SH-SY5Y (cell line): ENCODE results near the gene C6orf163.

Experiments
- GATA2 ChIP-seq: IDR thresholded peaks from 2 replicates; pipeline ENCODE4 v1.6.1; 2011; ENCODE audit warnings: mild to moderate bottlenecking, low read depth, low read length
- GATA3 ChIP-seq: IDR thresholded peaks from 2 replicates; pipeline ENCODE4 v1.6.1; 2011; ENCODE audit warnings: low read depth, mild to moderate bottlenecking, low read length, moderate library complexity

C6orf163 gene

DNA sequence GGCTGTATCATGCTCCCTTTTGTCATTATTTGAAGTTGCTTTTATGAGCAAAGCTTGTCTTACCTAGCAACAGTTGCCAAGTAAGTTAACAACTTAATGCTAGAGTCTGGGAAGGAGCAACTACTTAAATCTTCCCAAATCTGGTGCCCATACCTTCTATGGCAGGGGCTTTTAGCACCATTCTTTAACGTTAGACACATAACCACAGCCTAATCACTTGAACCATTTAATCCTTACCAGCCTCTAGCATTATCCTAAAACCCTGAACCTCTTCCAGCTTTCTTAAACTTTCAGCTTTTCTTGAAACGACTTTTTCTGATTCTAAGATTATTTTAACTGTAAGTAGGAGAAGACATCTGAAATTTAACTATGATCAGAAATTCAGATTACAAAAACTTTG, at the start of gene C6orf163:
TSS of gene C6orf163 (plus strand) at position 83 of the 400 bp plus-strand sequence. CDS start at position 370, 287 bp downstream.
- no peak for TF ChIP-seq GATA3
- no peak for TF ChIP-seq GATA2

DNA sequence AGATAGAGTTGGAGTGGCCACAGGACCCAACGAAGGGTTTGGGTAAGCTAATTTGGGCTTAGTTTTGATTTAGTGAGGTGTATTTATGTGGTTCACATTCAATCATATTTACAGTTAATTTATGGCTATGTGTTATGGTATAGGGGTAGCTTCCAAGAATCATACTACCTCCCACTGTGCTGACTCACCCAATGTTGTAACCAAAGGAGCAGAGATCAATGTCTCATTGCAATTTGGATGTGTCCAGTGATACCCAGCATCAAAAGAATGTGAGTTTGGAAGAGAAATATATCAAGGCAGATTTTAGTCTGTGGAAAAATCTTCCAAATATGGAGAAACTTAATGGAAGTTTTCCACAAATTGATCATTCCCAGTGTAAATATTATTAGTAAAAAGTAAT, 47.5 kb upstream of the C6orf163 start:
- TF ChIP-seq GATA3, result no peak
- no peak for TF ChIP-seq GATA2

DNA sequence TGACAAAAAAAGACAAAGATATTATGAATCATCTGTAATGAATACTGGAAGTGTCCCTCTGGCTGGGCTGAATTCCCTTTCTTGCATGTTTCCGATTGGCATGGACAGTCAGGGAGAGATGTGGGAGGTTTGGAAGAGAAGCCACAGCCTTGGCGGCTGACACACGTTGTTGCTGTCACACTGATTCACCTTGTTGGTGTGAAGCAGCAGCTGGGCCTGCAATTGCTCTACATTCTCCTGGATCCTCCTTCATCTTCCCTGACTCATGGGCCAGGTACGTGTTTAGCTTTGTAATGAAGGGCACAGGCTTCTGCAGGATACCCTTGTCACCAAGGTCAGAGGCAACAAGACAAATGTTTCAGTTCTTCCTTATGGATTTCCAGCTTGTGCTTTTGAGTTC, 35.6 kb upstream of the C6orf163 start:
- TF ChIP-seq GATA3, result no peak
- TF ChIP-seq GATA2, result no peak

GRCh38 chr6:87312860-87313259, 31.8 kb upstream of the C6orf163 start:
- TF ChIP-seq GATA2, result no peak
- no peak for TF ChIP-seq GATA3

DNA sequence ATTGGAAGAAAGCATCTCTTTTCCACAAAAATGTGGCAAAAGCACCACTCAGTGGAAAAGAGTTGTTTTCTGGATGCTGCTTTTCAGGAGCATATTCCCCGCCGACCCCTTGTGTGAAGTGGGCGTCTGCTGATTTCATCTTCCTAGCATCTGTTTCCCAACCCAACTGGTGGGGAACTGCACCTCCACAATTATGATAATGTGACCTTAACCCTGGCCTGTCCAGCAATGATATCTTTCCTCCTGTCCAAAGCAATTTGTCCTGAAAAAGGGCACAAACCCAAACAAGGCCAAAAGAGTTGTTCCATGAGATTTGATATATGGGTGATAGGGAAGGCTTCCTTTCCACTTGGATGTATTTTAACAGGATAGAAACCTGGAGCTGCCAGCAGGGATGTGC, 29.5 kb upstream of the C6orf163 start:
- TF ChIP-seq GATA2 (no peak; the same call in 1 of the 2 replicates), GATA3 (no peak)

DNA sequence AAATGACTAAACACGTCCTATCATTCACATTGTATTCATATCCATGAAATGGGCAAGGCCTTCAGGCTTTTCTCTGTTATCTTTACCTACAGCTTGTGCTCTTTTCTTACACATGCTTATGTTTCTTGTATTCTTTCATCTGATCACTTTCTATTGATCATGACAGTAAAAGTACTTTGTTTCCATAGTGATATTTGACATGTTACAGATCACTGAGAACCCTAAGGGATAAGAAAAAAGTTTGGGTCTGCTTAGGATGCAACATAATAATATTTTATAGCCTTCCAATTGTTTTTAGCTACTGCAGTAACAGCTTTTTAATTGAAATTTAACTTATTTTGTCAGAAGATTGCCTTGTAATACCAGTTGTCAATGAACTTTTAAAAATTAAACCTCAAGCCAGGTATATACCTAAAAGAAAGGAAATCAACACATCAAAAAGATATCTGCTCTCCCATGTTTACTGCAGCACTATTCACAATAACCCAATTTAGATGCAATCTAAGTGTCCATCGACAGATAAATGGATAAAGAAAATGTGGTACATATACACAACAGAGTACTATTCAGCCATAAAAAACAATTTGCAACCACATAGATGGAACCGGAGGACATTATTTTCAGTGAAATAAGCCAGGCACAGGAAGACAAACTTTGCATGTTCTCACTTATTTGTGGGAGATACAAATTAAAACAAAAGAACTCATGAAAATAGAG, 25.2 kb upstream of the C6orf163 start:
- TF ChIP-seq GATA2 (no peak), GATA3 (peak; percentile 55; the same call in 1 of the 2 replicates)

DNA sequence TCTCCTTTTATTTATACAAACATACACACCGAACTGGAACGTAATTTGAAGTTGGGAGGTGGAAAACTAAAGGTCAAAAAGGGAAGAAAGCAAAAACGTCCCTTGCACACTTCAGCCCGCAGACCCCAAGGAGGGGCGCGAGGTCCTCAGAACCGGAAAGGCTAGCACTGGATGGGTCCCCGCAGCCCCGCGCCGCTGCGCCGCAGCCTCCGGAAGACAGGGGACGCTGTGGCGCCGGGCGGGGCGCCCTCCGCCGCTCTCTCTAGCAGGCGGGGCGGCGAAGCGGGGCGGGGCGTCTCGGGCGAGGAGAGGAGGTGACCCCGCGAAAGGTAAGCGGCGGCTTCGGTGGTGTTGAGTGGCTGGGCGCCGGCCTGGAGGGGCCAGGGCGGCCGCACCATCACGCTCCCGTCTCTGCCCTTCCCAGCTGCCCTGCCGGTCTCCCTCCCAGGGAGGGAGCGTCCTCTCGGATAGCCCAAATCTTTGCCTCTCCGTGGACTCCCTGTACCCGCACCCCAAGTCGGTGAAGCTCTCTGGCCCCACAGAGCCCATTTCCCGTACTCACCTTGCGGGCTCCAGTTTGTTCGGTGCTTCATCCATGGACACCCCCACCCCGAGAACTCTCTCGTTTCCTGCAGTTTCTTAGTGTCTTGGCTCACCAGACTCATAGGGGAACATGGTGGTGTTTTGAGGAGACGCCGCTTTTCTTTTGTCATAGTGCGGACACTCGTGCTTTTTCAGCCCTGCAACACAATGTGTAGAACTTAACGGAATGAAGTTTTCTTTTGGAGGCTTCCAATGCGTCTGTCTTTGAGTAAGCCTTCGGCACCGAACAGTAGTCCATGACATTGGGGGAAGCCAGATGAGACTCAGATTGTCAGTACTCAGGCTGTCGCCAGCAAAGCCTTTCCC, 22.1 kb upstream of the C6orf163 start, which contains the start of gene SMIM8:
TSS of gene SMIM8 (plus strand) at position 285 of the 909 bp plus-strand sequence. CDS start 14,444 bp downstream, outside the sequence.
- TF ChIP-seq GATA3 (no peak), GATA2 (no peak)

DNA sequence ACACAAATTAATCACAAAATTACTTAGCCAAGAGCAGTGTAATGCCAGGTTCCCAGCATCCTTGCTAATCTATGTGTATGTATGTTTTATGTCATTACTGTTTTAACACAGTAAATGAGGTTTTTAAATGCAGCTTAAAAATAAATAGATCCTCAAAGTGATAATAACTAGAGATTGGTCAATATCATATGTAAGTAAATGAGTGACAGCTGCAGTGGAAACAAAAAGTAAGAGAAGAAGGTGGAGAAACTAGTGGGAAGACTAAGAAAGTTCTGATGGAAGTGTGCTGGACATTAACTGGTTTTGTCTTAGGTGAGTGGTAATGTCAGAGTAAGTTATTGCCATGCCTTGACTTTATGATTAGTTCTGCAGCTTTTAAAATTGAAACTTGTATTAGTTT, 13.7 kb upstream of the C6orf163 start:
- TF ChIP-seq GATA2 (no peak), GATA3 (no peak)

DNA sequence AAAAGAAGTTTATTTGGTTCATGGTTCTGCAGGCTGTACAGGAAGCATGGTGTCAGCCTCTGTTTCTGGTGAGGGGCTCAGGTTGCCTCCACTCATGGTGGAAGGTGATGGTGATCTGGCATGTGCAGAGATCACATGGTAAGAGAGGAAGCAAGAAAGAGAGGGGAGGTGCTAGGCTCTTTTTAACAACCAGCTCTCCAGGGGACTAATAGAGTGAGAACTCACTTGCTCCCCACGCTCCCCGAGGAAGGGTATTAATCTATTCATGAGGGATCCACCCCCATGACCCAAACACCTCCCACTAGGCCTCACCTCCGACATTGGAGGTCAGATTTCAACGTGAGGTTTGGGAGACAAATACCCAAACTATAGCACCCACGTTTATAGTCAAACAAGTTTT, 11.6 kb upstream of the C6orf163 start:
- TF ChIP-seq GATA2 (no peak), GATA3 (no peak)

- TF ChIP-seq GATA2 (no peak), GATA3 (no peak)
Observed at GRCh38 chr6:87333591-87334181, 10.9 kb upstream of the C6orf163 start.

- TF ChIP-seq GATA2, result no peak
- TF ChIP-seq GATA3, result no peak
Observed at GRCh38 chr6:87334683-87335082, 9.9 kb upstream of the C6orf163 start.

GRCh38 chr6:87336367-87336766, 8.2 kb upstream of the C6orf163 start:
- TF ChIP-seq GATA2 (no peak), GATA3 (no peak)

DNA sequence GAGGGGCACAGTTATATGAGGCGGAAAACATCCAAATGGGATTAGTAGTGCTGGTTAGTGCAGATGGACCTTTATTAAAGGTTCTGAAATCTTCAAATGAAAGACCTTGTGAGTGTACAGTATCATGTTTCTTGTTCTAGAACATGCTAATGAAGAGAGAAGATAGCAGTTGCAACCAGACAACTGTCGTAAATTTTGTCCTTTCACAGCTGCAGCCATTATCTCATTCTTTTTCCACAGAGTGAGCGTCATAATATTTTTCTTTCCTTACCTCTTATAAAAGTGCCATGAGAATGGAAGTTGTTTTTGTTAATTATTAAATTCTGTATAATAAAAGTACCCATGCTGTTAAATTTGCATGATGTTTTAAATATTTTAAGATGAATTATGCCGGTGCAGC, 4.4 kb upstream of the C6orf163 start:
- TF ChIP-seq GATA2, result no peak
- TF ChIP-seq GATA3, result no peak

DNA sequence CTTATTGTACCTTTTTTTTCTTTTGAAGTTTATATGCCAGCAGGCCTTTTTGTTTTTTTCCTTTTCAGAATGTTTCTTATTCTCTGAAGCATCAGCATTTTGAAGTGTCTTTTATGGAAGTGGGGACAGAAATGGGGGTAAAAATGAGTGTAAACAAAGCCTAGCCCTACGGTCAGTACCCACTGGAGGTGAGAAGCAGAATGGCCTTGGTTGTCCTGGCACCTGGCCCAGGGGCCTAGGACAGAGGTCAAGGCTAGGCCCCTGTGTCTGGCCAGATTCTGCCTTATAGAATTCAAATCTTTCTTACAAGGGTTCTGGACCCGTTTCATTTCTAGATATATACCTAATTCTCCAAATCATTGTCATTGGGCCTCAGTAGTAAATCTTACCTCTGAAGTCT, 3.5 kb upstream of the C6orf163 start:
- no peak for TF ChIP-seq GATA2
- TF ChIP-seq GATA3, result no peak

DNA sequence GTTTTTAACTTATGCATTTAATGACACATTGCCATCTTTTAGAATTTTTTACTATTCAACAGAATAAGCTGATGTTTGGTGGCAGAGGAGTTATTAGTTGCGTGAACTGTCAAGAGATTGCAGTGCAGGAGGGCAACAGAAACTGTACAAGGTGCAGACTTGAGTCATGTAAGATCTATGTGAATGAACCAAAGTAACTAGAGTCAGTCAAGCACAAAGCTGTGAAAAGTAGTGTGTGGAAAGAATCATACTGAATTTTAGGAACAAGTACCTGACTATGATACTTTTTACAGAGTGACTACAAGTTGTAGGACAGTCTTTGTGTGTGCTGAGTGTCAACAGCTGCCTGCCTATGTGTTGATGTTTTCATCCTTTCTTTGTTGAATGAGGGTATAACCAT, 2.7 kb upstream of the C6orf163 start:
- TF ChIP-seq GATA2, result no peak
- no peak for TF ChIP-seq GATA3

DNA sequence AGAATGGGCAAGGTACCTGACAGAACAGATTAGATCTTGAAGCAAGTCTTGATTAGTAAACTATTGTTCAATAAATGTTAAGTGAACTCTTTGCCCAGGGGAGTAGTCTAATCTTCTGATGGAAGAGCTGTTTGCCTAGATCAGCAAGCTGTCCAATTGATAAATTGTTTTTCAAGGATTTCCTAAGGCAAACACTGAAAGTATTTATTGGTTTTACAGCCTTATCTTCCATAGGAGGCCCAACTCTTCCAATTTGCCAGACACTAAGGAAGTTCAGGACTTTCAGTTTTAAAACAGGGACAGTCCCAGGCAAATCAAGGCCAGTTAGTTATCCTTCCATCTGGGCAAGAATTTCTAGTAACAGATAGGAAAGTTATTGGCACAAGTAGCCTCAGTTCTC, 1.8 kb upstream of the C6orf163 start:
- no peak for TF ChIP-seq GATA3
- TF ChIP-seq GATA2, result no peak

GRCh38 chr6:87346700-87347099, 2.1 kb downstream of the C6orf163 start:
- TF ChIP-seq GATA3, result no peak
- TF ChIP-seq GATA2, result no peak
